ENCODE results near the gene KCNMA1.

Gene KCNMA1

DNA sequence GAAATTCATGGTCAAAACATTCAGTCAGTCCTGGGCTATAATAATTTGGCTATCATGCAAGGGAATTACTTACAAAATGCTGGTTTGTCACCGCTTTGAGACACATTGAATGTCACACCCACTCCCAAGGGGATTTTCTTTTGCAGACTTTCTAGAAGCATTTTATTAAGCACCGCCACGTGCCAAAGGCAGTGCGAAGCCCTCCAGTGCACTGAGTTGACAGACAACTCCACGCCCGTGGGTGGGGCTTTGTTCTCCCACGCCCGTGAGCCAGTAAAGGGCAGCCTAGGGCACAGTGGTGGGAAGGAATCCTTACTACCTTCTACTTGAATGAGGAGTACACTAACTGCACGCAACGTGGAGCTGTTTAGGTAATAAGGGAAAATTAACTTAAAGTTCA is 515.8 kb downstream of the KCNMA1 start:
- no peak for FAIRE-seq

DNA sequence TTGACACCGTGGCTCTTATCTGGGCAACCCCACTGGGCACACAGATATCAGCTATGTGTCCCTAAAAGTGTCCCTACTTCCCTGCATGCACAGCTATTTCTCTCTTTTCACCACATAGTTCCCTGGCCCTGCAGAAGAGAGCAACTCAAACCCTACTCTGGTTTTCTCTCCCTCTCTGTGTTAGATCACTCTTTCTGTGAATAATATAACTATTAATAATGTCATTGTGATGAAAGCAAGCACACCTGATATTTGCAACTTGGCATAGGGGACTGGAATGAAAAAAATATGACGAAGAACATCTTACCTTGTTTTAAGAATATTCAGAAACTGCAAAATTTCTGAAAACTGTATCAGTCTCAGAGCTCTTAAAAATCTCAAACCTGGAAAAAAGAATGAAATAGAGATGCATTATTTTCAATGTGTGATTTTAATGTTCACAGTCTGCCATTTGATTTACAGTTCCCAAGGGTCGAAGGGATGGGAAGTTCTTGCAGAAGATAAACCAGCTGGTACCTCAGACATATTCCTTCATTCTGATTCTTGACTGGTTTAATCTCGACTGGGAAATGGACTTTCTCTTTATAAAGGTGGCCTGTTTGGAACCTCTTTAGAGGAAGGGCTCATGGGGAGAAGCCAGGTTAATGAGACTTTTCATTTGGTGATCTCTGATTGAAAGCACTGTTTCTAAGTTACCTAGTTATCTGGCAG is 516.8 kb downstream of the KCNMA1 start:
- FAIRE-seq = no peak

DNA sequence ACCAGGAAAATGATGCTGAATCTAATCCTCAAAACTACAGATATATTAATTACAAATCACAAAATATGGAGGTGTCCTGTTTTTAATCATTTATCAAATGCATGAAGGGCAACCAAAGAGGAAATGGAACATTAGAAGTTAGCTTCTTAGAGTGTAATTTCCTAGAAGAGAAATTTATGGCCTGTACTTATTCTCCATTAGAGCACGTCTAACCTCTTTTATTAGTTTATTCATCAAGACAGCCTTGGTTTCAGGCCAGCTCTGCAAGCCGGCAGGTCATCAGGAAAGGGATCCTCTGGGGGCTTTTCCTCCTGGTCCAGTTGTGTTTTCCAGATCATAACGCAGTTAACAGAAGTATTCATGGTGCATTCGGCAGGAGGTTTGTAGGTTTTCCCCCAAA is 517.6 kb downstream of the KCNMA1 start:
- no peak for FAIRE-seq

DNA sequence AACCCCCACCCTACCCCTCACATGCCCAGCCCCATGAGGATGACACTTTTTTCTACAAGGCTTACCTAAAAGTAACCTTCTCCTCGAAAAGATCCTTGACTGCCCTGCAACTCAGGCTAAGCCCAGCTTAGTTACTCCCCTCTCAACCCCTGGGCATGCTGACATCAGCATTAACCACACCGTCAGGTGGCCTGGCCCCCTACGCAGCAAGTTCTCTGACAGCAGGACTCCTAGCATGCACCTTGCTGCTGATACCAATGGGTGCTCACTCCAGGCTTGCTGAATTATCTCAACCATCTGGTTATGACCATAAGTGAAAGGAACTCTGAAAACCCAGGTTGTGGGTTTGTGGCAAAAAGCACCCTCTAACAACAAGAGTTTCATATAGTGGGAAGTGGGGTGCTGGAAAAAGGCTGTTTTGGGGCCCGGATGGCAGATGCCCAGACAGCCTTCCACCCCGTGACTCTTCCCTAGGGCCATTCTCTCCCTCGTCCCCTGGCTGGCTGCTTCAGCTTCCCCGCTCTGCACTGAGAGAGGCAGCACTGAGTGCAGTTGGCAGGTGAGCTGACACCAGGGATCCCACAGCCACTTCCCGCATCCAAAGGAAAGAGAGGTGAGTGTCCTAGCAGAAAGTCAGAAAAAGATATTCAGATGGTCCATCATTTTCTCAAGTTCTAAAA is 518.9 kb downstream of the KCNMA1 start:
- FAIRE-seq = no peak

- FAIRE-seq = no peak
These were observed 520.1 kb downstream of the KCNMA1 start for GRCh38 chr10:77117501-77117900.

DNA sequence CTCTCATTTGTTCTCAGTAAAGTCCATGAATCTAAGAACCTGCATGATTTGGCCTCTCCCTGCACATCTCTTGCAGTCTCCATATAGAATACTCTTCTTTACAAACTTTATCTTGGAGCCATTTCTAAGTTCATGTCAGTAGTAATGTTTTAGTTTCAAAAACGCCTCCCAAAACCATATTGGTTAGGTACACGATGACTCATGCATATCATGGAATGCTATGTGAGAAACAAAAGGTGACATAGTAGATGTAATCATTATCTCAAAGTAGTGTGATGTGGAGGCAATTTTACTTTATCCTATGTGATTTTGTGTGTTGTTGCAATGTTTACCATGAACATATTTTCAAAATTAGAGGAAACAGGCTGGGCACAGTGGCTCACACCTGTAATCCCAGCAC is 520.7 kb downstream of the KCNMA1 start:
- no peak for FAIRE-seq

DNA sequence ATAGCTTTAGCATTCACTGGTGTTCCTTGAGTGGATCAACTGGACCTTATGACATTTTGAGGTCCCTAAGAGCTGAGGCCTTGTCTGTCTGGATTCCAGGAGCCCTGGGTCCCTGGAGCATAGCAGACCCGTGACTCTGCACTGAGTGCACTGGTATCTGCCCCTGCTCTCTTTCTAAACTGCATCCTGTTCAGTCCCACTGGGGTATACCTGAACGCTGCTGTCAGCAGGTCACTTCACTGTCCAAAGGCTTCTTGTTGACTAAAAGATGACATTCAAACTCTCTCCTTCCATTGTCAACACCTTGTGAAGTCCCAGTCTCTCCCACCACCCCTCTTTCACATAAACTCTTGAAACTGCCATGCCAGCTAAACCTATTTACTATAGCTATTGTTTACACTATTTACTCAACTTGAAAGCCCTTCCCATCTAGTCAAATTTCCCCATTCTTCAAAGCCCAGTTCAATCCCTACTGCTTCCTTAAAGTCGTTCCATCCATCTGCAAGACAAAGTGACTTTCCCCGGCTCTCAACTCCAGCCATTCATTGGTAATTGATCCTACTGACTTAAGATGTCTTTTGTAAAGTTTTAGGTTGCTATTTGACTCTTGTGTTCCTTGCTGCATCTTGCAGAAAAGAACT is 523.3 kb downstream of the KCNMA1 start:
- no peak for FAIRE-seq

- FAIRE-seq = peak; percentile 82
These were observed 525.7 kb downstream of the KCNMA1 start for GRCh38 chr10:77111611-77112550.

- no peak for FAIRE-seq
These were observed 526.9 kb downstream of the KCNMA1 start for GRCh38 chr10:77110757-77111156.

DNA sequence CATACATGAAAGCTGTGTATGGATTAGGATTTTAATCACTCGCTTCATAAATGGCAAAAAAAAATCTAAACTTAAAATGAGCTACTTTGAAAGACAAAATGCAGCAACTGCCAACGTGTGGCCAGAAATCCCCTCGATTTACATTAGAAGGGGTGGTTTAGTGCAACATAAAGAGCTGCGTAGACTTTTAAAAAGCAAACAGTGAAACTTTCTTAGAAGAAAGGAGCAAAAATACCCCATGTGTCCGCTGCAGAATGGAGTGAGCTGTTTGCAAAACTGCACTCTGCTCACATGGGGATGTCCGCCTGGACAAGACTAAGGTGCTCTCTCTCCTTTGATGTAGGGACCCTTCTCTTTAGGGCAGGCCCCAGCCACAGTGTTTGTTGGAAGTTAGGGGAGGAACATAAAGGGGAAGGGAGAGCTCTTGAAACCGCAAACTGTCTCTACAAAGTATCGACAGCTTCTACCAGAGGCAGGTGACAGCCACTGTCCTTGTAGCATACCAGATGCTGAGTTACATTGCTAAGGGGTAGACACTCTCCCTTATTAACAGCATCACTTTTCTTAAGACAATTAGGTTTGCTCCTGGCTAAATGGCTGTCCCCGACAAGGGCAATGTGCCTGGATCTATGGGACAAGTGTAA is 528.1 kb downstream of the KCNMA1 start:
- no peak for FAIRE-seq

GRCh38 chr10:77106676-77107075 is 530.9 kb downstream of the KCNMA1 start:
- FAIRE-seq = no peak

GRCh38 chr10:77105761-77106221 is 531.8 kb downstream of the KCNMA1 start:
- FAIRE-seq = peak; percentile 98

GRCh38 chr10:77104459-77104980 is 533.1 kb downstream of the KCNMA1 start:
- peak; percentile 29 for FAIRE-seq

DNA sequence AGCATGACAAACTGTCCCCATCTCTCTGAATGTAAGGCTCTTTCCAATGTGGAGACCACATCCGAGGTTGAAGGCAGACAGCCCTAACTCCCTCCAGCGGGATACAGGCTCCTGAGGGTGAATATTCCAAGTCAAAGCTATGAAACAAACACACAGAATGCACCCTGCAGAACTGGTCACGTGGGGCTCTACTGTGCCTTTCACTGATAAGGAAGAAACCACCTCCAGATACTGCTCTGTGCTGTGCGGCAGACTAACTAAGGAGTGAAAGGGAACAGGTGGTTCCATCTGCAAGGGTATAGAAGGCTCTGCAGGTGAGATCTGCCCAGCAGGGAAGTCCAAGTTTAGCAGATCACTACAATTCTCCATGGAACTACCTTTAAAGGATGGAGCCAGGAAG is 534.4 kb downstream of the KCNMA1 start:
- FAIRE-seq = no peak

GRCh38 chr10:77101341-77101740 is 536.3 kb downstream of the KCNMA1 start:
- no peak for FAIRE-seq

DNA sequence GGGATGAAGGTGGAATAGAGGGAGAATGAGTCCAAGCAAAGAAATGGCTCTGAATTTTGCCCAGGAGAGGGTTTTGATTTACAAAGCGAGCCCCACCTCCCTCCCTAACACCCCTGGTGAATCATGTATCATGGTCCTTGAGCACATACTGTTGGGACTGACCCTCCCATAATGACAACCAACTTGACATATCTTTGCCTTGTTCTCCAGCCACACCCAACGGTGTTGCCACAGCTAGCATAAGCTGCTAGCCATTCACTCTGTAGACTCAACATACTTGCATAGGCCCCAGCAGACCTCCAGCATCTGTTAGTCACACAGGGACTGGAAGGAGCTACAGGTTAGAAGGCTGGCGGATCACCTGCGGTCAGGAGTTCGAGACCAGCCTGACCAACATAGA is 538.5 kb downstream of the KCNMA1 start:
- FAIRE-seq = no peak

- FAIRE-seq = no peak
These were observed 540.0 kb downstream of the KCNMA1 start for GRCh38 chr10:77097625-77098024.

DNA sequence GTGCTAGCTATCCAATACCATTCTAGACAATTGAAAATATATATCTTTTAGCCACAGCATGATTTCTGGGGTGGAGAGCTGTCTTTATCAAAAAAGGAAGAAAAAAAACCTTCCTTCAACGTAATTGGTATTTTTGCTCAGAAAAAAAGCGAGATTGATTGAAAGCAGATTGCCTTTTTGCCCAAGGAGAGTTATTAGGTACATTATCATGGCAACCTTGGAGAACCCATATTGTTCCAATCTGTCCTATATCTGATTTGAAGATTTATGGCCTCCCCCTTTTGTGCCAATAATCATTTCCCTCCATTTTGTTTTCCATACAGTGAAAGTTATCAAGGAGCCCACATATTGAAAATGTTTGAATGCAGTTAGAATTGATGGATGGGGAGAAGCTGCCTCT is 544.5 kb downstream of the KCNMA1 start:
- no peak for FAIRE-seq

GRCh38 chr10:77091597-77092165 is 545.9 kb downstream of the KCNMA1 start:
- no peak for FAIRE-seq

DNA sequence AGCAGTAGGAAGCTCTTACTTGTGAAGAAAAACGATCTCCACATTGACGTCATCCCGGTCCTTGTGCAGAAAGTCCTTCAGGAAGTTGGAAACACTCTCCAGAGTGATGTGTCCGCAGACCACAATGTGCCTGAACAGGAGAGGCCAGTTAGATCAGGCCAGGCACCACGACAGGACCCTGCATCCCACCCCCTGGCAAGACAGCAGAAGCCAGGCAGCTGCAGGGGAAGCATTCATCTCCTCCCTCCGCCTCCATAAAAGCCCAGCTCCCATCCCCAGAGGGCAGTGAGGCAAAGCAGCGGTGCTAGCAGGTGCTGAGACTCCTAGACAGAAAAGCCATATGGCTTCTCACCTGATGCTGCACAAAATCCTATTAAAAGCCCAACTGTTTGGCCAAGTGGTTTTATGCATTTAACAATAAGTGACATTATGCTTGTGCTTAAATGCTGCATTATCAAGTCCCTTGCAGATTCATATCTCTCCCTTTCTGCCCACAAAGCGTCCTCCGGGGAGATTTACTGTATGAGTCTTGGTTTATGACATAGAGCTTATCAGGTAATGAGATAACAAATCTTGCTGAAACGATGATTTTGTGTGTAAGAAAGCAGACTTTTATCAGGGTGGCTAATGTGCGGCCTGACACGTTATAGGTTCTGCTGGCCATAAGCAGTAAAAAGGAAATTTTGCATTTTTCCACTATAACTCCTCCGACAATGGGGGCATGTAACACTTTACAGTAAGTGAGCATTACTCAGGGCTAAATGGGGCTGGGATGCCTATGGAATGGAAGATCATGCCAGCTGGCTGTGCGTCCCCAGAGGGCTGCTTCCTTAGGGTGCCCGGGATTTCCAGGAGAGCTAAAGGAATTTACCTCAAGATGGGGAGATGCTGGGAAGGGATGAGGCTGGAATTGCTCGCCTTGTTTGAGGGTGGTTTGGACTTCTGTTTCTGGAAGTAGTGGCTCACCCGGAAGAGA is 546.9 kb downstream of the KCNMA1 start:
- FAIRE-seq = no peak
